ENCODE data around the gene GPR21.

GPR21 gene

GRCh38 chr9:123033864-123034601 is 566 bp downstream of the GPR21 start:
- DNase-seq (ENCODE audit: low read depth), result no peak

DNA sequence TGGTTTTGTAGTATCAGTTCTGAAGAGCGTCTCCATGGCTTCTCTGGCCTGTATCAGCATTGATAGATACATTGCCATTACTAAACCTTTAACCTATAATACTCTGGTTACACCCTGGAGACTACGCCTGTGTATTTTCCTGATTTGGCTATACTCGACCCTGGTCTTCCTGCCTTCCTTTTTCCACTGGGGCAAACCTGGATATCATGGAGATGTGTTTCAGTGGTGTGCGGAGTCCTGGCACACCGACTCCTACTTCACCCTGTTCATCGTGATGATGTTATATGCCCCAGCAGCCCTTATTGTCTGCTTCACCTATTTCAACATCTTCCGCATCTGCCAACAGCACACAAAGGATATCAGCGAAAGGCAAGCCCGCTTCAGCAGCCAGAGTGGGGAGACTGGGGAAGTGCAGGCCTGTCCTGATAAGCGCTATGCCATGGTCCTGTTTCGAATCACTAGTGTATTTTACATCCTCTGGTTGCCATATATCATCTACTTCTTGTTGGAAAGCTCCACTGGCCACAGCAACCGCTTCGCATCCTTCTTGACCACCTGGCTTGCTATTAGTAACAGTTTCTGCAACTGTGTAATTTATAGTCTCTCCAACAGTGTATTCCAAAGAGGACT is 1.5 kb downstream of the GPR21 start:
- no peak for DNase-seq (ENCODE audit: low read depth)

DNA sequence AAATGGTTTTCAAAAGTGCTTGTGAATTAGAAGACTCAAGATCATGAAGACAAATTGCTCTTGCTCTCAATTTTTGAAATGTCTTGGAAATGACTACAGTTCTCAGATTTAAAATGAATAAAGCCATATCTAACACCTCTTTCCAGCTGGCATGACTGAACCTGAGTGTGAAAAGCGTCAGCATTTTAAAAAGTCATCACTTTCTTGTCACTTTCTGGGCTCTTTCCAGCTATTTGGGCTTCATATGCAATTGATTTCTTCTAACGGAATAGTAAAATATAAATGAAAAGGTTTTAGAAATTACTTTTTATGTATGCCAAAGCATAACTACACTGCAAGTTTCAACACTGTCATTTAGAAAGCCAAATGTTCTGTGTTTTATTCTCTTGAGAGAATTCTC is 2.3 kb downstream of the GPR21 start:
- DNase-seq (ENCODE audit: low read depth), result no peak

DNA sequence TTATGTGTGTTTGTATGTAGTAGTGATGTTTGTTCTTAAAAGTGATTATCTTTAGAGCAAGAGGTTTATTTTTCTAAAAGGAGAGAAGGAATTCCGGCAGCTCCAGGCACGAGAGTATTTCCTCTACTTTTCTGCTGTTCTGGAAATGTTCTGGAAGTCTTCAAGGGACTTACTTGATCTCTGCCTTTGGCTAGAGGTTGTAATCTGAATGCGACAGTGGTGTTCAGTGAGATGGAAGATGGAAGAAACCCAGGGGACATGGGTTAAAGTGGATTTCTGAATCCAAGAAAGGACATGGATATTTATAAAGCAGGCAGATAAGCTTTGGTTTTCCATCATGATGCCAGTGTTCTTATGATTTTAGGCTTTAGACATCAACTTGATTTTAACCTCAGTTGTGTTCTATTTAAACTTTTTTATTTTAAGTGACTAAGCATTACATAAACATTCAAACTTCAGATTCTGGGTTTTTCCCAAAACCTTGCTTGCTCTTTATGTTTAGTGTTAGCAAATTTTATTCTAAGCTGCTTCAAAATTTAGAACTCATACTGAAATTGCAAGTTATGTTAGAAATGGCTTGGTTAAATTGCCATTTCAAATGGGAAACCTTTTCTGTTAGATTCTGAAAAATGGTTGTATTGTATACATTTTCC is 3.6 kb downstream of the GPR21 start:
- DNase-seq (ENCODE audit: low read depth), result no peak

DNA sequence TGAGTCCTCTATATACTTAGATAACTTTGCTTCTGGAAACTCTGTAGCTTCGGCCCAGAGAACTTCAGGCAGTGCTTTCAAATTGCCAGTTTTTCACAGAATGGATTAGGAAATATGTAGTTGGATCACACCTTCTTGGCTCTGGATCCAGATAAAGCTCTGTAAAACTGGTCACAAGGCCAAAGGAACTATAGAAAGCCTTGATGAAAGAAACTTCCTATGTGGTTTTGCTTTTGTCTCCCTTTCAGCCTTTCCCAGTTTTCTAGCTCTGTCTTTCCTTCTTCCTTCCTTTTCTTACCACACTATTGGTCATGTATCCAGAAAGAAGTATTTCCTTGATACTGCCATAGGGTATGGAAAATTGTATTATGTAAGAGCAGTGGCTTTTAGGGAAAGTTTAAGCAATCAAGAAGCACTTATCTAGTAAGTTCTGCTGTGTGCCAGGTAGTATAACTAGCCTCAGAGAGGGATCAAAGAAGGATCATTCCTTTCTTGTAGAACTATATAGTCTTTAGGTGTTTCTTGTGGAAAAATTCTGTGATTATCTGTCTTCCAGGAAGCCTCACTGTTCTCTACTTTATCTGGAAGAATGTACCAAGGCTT is 6.3 kb downstream of the GPR21 start:
- no peak for DNase-seq (ENCODE audit: low read depth)

DNA sequence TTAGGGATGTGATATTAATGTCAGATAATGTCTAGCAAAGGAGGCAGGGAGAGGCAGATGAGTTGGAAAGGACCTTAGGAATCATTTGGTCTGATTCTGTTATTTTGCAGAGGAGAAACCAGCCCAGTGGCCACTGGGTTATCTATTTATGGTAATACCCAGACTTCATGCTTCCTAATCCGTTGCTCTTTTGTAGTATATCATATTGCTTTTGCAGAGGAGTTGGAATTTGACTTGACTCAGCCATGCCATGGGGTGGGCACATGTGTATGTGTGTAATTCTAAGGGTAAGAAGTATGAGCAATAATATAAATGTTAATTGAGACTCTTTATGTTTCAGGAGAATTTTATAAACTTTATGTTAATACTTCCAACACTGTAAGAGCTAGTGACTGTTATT is 7.3 kb downstream of the GPR21 start:
- DNase-seq (ENCODE audit: low read depth), result no peak

DNA sequence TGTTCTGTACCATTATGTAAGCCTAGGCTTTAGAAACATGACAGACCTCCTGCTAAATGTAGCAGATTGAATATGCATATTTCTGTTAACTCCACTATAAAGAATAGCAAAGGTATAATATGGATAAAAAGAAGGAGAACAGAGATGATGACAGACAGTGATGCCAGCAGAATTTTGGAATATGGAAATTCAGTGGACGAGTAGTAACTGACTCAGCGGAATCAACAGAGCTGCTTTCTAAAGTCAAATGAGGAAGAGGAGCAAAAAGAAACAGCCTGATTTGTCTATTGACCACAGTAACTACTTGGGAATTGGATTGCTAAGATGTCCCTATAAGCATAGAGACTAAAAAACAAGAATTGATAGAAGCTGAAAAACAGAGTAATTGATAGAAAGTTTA is 8.0 kb downstream of the GPR21 start:
- no peak for DNase-seq (ENCODE audit: low read depth)

- no peak for DNase-seq (ENCODE audit: low read depth)
Observed at GRCh38 chr9:123043081-123043939, 9.8 kb downstream of the GPR21 start.

GRCh38 chr9:123044586-123044985 is 11.1 kb downstream of the GPR21 start:
- DNase-seq (ENCODE audit: low read depth), result no peak

GRCh38 chr9:123046406-123047195 is 13.1 kb downstream of the GPR21 start:
- no peak for DNase-seq (ENCODE audit: low read depth)

DNA sequence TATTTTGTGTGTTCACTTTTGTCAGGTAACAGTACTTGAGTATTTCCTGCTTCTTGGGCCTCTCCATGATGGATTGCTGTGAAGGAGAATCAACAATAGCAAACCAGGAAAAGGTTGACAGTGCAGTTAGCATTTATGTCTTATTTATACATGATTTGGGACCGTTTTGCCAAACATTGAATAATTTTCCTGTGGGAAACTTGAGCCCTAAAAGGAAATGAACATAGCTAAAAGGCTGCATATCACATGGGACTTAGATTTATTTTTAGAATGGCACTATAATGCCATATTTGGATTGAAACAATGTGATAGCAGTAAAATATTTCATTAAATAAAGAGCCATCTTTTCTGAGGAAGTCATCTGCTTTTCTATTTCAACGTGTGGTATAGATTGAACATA is 15.3 kb downstream of the GPR21 start:
- DNase-seq (ENCODE audit: low read depth), result no peak

DNA sequence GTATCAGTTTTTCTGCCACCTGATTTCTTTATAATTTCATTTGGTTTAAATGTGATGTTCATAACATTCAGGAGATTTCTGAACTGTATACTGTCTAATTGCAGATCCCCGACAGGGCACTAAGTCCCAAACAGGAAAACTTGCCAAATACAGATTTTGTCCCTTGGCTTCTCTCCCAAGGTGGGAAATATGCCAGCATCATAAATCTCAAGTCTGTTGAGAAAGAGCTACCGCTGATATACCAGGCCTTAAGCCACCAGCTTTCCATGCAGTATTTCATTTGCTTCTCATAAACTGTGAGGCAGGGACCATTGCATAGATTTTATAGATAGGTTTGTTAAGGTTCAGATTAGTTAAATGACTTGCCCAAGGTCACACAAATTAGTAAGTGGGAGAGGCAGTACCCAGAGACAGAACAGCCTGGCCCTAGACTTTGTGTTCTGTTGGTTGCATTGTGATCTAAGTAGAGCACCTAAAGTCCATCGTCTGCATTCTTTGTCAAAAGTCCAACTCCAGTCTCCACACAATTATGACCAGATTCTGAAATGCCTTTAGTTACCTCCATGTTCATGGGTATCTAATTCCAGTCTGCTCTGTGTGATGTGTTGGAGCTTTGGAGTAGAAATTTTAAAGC is 16.2 kb downstream of the GPR21 start:
- DNase-seq (ENCODE audit: low read depth), result no peak

GRCh38 chr9:123053046-123053445 is 19.6 kb downstream of the GPR21 start:
- DNase-seq (ENCODE audit: low read depth), result no peak

DNA sequence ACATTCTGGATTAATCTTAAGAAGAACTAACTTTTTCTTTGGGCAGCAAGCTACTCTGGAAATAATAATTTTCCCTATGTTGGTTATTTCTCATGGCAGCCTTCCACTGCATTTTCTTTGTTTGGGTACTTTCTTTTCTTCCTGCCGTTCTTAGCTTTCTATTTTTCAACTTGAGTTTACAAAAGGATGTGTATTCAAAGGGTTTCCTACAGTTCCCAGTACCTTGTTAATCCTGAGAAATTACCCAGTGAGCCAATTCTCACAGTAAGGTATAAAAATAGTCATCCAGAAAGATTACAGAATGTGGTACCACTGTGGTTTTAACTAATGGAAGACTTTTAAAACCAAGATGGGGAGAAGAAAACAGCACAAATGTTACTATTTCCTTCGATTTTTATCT is 20.2 kb downstream of the GPR21 start:
- no peak for DNase-seq (ENCODE audit: low read depth)

DNA sequence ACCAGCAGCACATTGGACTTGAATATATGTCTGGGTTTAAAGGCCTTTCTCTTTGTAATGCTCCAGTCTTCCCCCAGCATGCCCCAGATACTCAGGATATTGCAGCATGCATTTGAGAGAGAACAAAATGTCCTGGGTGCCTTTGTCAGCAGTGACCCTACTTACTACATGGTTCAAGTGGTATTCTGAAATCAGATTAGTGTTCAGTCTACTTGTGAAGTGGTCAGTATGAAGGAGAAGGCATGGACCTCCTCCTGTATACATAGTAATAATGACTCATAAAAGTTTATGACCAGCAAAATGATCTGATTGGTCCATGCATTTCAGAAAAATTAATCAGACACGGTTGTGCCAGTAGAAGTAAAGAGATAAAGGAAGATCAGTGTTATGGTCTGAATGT is 25.4 kb downstream of the GPR21 start:
- no peak for DNase-seq (ENCODE audit: low read depth)

GRCh38 chr9:123059472-123060220 is 26.2 kb downstream of the GPR21 start:
- DNase-seq (ENCODE audit: low read depth), result no peak

DNA sequence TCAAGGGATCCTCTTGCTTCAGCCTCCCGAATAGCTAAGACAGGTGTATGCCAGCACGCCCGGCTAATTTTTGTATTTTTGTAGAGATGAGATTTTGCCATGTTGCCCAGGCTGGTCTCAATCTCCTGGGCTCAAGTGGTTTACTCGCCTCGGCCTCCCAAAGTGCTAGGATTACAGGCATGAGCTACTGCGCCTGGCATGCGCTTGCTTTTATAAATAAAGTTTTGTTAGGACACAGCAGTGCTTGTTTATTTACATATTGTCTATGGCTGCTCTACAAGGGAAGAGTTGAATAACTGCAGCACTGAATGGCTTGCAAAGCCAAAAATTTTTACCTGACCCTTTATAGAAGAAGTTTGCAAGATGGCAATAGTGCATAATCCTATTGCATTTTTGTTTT is 27.7 kb downstream of the GPR21 start:
- DNase-seq (ENCODE audit: low read depth), result no peak

GRCh38 chr9:123062351-123063176 is 29.1 kb downstream of the GPR21 start:
- DNase-seq (ENCODE audit: low read depth), result no peak

- DNase-seq (ENCODE audit: low read depth), result no peak
Observed at GRCh38 chr9:123063177-123063598, 29.7 kb downstream of the GPR21 start.

All from activated T-cell treated with anti-CD3 and anti-CD28 coated beads for 48 hours (primary cell).